HG02943 (cell line): ENCODE measurements around the gene RPL4.
"Not testable (repeated sequence)": the region's sequence is repeated elsewhere in the genome, so short reads cannot be mapped to it uniquely, and the experiment has no call there.

Source experiments
- ATAC-seq: cut with Tn5 transposase; IDR thresholded peaks from one replicate; pipeline ENCODE4 v1.9.1; 2021; ENCODE audit warnings: mild to moderate bottlenecking, low read depth, moderate library complexity; ENCODE audit not compliant: unreplicated experiment

Gene RPL4

DNA sequence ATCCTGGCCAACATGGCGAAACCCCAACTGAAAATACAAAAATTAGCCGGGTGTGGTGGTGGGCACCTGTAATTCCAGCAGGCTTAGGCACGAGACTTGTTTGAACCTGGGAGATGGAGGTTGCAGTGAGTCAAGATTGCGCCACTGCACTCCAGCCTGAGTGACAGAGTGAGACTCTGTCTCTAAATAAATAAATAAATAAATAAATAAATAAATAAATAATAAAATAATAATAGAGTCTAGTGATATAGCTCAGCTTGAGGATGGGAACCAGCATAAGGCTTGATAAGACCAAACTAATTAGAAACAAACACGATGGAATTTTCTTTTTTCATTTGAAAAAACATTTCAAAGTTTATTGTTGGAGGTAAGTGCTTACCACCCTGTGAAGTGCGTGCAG lies 43.4 kb downstream of the RPL4 start:
- ATAC-seq = not testable (repeated sequence)

- no peak for ATAC-seq
Measured at GRCh38 chr15:66459818-66460615, 44.6 kb downstream of the RPL4 start.

DNA sequence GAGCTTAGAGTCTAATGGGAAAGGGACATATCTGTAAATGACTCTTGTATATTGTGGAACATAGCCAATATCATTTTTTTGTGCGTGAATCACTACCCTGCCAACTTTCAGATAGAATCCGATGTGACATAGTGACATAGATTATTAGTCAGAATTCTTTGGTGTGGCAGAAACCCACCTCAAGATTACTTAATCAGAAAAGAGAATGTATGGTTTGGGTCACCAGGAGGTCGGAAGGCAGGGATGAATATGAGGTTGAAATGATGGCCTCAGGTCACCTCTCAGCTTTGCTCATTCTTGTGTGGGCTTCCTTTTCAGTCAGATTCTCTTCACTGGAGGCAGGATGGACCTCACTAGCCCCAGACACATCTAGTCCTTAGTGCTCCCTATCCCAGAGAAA lies 48.4 kb downstream of the RPL4 start:
- no peak for ATAC-seq

DNA sequence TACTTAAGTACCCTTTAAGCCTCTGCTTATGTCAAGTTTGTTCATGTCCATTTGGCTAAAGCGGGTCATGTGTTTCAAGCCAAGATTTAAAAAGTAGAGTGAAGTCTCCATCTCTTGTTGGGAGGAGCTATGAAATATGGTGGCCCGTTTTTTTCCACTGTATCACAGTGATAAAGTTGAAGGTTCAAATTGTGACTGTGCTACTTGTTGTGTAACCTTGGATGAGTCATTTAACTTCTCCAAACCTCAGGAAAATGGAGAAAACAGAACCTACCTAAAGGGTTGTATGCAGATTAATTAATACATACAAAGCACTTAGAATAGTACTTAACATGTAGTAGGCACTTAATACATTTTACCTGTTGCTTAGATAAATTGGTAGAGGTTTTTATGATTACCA lies 50.5 kb downstream of the RPL4 start:
- ATAC-seq = no peak

DNA sequence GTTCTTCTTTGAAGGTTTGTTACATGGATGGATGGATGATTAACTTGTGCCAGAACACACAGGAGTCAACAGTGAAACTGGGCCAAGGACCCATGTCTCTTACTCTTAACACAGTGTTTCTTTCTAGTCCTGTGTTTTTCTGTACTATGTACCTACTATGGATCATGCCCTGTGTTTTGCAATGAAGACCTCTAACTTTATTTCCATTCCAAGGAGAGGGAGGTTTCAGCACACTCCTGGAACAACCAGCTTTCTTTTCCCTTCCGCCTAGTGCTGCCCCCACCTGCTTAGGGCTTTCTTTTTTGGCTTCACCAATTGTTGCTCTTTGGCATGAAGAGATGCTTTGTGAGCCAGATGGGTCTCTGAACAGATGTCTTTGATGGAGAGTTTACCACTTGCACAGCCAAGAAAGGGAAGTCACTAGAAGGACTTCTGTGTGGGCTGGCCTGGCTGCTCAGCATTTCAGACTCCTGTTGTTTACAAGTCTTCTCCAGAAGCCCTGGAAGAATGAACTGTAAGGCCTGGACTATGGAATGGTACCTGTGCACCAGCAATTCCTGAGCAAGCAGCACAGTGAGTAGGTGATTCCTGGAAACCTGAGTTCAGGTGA lies 51.6 kb downstream of the RPL4 start:
- no peak for ATAC-seq

GRCh38 chr15:66452420-66452819 lies 52.2 kb downstream of the RPL4 start:
- no peak for ATAC-seq
